SK-N-SH treated with all-trans-retinoic acid at 6 μM for 48 hours (cell line): ENCODE measurements around the gene FAM234A.

Experiments
- GLIS3 ChIP-seq: fragments of 250-450 bp; sonication (Bioruptor Pico); IDR thresholded peaks from 2 replicates; pipeline ENCODE4 v1.5.0; 2020; ENCODE audit warnings: mild to moderate bottlenecking, moderate library complexity
- OSR1 ChIP-seq: fragments of 250-450 bp; sonication (Bioruptor Pico); IDR thresholded peaks from 2 replicates; pipeline ENCODE4 v1.8.0; 2022; ENCODE audit warnings: moderate library complexity, mild to moderate bottlenecking, inconsistent platforms
- PATZ1 ChIP-seq: fragments of 250-450 bp; sonication (Bioruptor Pico); IDR thresholded peaks from 2 replicates; pipeline ENCODE4 v1.8.0; 2020; ENCODE audit warnings: mild to moderate bottlenecking, moderate library complexity, borderline replicate concordance
- ZNF8 ChIP-seq: fragments of 450-650 bp; formaldehyde crosslinking; IDR thresholded peaks from 2 replicates; pipeline ENCODE4 v1.5.0; 2020; ENCODE audit warnings: mild to moderate bottlenecking, moderate library complexity

GRCh38 chr16:228151-228851 is 6.3 kb upstream of the FAM234A start:
- TF ChIP-seq ZNF8 (CRISPR knock-in tag) (no peak), PATZ1 (no peak), GLIS3 (CRISPR knock-in tag) (no peak), OSR1 (no peak)
